Activated CD8-positive, alpha-beta T cell treated with anti-CD3 and anti-CD28 coated beads for 36 hours (primary cell): ENCODE data around the gene CCL28. TPM values are rescaled to one million over a fixed set of nuclear protein-coding genes. Genes with fewer than 3 reads are reported as not detected.
"Not testable (repeated sequence)": the region's sequence is repeated elsewhere in the genome, so short reads cannot be mapped to it uniquely, and the experiment has no call there.

Experiments
- ATAC-seq: fragments of 200-7000 bp; cut with Tn5 transposase; one replicate; pipeline ENCODE4 v1.10.0; 2021; ENCODE audit warnings: mild to moderate bottlenecking, moderate library complexity
- CTCF ChIA-PET: fragments of 350-600 bp; sonication (Branson Sonifier 250); formaldehyde crosslinking; loops from one replicate; lab custom pipeline; 2021; ENCODE audit warnings: antibody characterized with exemption; lab: Charles Lee
- POLR2A ChIA-PET: fragments of 350-600 bp; sonication (Branson Sonifier 250); formaldehyde crosslinking; loops from one replicate; lab custom pipeline; 2021; ENCODE audit warnings: antibody characterized with exemption; lab: Charles Lee
- DNase-seq: peaks from one replicate; pipeline ENCODE4 v3.0.0-alpha.2; 2020
- H3K27ac Mint-ChIP-seq: one replicate; pipeline ENCODE4 v1.8.0; 2021; ENCODE audit warnings: mild to moderate bottlenecking, mixed read lengths
- H3K27me3 Mint-ChIP-seq: one replicate; pipeline ENCODE4 v1.8.0; 2021; ENCODE audit warnings: mixed read lengths
- H3K36me3 Mint-ChIP-seq: one replicate; pipeline ENCODE4 v1.8.0; 2021; ENCODE audit warnings: low read depth, mixed read lengths
- H3K4me1 Mint-ChIP-seq: one replicate; pipeline ENCODE4 v1.8.0; 2021; ENCODE audit warnings: low read depth, mixed read lengths
- H3K4me3 Mint-ChIP-seq: one replicate; pipeline ENCODE4 v1.8.0; 2021; ENCODE audit warnings: mild to moderate bottlenecking, moderate library complexity, mixed read lengths
- H3K9me3 Mint-ChIP-seq: one replicate; pipeline ENCODE4 v1.8.0; 2021; ENCODE audit warnings: mixed read lengths
- intact Hi-C: fragments of 100-400 bp; cut with micrococcal nuclease; formaldehyde crosslinking; loops from one replicate; pipeline ENCODE4 v1.10.0; 2022
- total RNA-seq, 2 experiments: library from RNA; stranded (reverse); gene quantifications; one replicate each; pipeline ENCODE4 v1.2.3, GENCODE V29; 2021
- TF ChIP-seq, protein P1 (sequence below): fragments of 200-600 bp; IDR thresholded peaks from one replicate; pipeline ENCODE4 v1.8.0; 2022; ENCODE audit warnings: antibody characterized with exemption, mild to moderate bottlenecking

Gene CCL28
- total RNA-seq, 2 experiments from 2014 or later: 12.4 to 15.0 TPM

GRCh38 chr5:43411495-43411894 lies 696 bp downstream of the CCL28 start:
- TF ChIP-seq, protein P1, sequence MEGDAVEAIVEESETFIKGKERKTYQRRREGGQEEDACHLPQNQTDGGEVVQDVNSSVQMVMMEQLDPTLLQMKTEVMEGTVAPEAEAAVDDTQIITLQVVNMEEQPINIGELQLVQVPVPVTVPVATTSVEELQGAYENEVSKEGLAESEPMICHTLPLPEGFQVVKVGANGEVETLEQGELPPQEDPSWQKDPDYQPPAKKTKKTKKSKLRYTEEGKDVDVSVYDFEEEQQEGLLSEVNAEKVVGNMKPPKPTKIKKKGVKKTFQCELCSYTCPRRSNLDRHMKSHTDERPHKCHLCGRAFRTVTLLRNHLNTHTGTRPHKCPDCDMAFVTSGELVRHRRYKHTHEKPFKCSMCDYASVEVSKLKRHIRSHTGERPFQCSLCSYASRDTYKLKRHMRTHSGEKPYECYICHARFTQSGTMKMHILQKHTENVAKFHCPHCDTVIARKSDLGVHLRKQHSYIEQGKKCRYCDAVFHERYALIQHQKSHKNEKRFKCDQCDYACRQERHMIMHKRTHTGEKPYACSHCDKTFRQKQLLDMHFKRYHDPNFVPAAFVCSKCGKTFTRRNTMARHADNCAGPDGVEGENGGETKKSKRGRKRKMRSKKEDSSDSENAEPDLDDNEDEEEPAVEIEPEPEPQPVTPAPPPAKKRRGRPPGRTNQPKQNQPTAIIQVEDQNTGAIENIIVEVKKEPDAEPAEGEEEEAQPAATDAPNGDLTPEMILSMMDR: no peak
- Mint-ChIP-seq H3K36me3 (peaks cover 1% of the 10 kb centered on the region), H3K4me1 (no peaks in the 10 kb centered on the region), H3K9me3 (peaks cover 12% of the 10 kb centered on the region), H3K27ac (no peak overlapping the region), H3K4me3 (no peak overlapping the region), H3K27me3 (no peaks in the 10 kb centered on the region)
- intact Hi-C loops: no loop called here
- DNase-seq: no peak
- POLR2A ChIA-PET: no interaction called here
- CTCF ChIA-PET: interaction anchor here (0.6 to 1.4 kb wide), 3 partner anchors 22 to 251 kb away, joined by 3 to 5 read pairs (median 3); no protein-coding TSS in a partner anchor
- no peak for ATAC-seq

DNA sequence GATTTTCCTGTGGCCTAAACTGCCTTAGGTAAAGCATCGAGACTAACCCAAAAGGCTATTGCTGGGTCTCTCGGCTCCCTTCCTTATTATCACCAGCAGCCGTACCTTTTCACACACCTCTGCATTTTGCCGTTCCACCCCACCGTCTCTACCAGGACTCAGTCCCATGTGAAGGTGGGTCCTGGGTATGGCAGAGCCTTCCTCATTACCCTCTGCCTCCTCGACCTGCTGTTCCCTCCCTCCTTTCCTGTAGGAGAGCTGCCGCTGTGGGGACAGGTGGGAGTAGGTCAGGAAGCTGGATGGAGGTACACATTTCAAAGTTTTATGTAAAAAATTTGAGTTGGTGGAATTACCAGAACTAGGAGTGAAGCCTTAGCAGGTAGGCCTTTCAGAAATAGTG lies 1.8 kb downstream of the CCL28 start:
- H3K27me3 Mint-ChIP-seq: no peaks in the 10 kb centered on the region
- CTCF ChIA-PET: no interaction called here

GRCh38 chr5:43409809-43410271 lies 2.4 kb downstream of the CCL28 start:
- H3K9me3 Mint-ChIP-seq: peaks cover 20% of the 10 kb centered on the region
- H3K4me1 Mint-ChIP-seq: no peaks in the 10 kb centered on the region
- ChIA-PET CTCF (no interaction called here), POLR2A (no interaction called here)
- TF ChIP-seq, protein P1: no peak
- intact Hi-C loops: no loop called here
- H3K27me3 Mint-ChIP-seq: no peaks in the 10 kb centered on the region
- H3K36me3 Mint-ChIP-seq: peaks cover 1% of the 10 kb centered on the region
- H3K27ac Mint-ChIP-seq: no peak overlapping the region
- no peak for ATAC-seq
- no peak overlapping the region for H3K4me3 Mint-ChIP-seq
- no peak for DNase-seq

More for the DNA sequence above, 1.8 kb downstream of the CCL28 start:
- peaks cover 1% of the 10 kb centered on the region for H3K36me3 Mint-ChIP-seq
- H3K27ac Mint-ChIP-seq: no peak overlapping the region
- POLR2A ChIA-PET: no interaction called here
- ATAC-seq: no peak
- DNase-seq: no peak
- H3K4me3 Mint-ChIP-seq: no peak overlapping the region
- H3K4me1 Mint-ChIP-seq: no peaks in the 10 kb centered on the region
- H3K9me3 Mint-ChIP-seq: peaks cover 15% of the 10 kb centered on the region
- intact Hi-C loops: no loop called here
- TF ChIP-seq, protein P1: no peak

DNA sequence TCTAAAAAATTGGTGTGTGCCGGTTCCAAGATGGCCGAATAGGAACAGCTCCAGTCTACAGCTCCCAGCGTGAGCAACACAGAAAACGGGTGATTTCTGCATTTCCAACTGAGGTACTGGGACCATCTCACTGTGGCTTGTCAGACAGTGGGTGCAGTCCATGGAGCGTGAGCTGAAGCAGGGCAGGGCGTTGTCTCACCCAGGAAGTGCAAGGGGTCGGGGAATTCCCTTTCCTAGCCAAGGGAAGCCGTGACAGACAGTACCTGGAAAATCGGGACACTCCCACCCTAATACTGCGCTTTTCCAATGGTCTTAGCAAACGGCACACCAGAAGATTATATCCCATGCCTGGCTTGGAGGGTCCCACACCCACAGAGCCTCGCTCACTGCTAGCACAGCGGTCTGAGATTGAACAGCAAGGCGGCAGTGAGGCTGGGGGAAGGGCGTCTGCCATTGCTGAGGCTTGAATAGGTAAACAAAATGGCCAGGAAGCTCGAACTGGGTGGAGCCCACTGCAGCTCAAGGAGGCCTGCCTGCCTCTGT lies 9.6 kb downstream of the CCL28 start:
- Mint-ChIP-seq H3K4me1 (peaks cover 11% of the 10 kb centered on the region), H3K9me3 (peaks cover 31% of the 10 kb centered on the region), H3K36me3 (peaks cover 16% of the 10 kb centered on the region)
- ChIA-PET CTCF (interaction anchor here (1.3 kb wide), 1 partner anchor 13 kb away, joined by 5 read pairs; no protein-coding TSS in a partner anchor), POLR2A (interaction anchor here (0.6 kb wide), 1 partner anchor 44 kb away, joined by 3 read pairs; no protein-coding TSS in a partner anchor)
- intact Hi-C loops, H3K27ac Mint-ChIP-seq, H3K27me3 Mint-ChIP-seq, H3K4me3 Mint-ChIP-seq, DNase-seq, ATAC-seq: not testable (repeated sequence)

DNA sequence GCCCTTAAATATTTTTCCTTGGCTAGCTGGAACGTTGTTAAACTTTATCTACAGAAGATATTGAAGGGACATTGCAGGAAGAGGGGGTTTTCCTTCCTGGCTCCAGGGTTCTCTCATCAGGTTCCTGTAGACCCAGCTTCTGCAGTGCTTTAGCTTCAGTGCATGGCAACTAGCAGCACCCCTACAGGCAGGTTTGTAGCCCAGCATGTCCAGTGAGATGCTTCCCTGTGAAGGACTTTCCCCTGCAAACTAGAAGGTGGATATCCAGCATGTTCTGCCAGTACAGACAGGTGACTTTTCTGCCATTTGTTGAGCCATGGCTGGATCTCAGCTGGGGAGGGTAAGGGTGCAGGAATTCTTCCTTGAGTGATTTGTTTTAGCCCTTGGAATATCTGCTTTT lies 10.4 kb downstream of the CCL28 start:
- Mint-ChIP-seq H3K4me1 (peaks cover 12% of the 10 kb centered on the region), H3K36me3 (peaks cover 15% of the 10 kb centered on the region), H3K9me3 (peaks cover 26% of the 10 kb centered on the region), H3K4me3 (no peak overlapping the region), H3K27ac (no peak overlapping the region), H3K27me3 (no peaks in the 10 kb centered on the region)
- POLR2A ChIA-PET: interaction anchor here (0.6 kb wide), 1 partner anchor 43 kb away, joined by 3 read pairs; no protein-coding TSS in a partner anchor
- intact Hi-C loops: no loop called here
- DNase-seq (no peak), ATAC-seq (no peak)
- CTCF ChIA-PET: interaction anchor here (0.6 to 1.1 kb wide), 3 partner anchors 47 to 490 kb away, joined by 3 read pairs; no protein-coding TSS in a partner anchor
- TF ChIP-seq, protein P1: no peak
